GM10847 (cell line): ENCODE results near the gene TMEM190.

Experiments
- POLR2A ChIP-seq: IDR thresholded peaks from 2 replicates; pipeline ENCODE4 v1.6.1; 2011; ENCODE audit not compliant: insufficient read length; ENCODE audit errors: extremely low read depth

The TMEM190 gene

GRCh38 chr19:55362174-55362989, 14.2 kb upstream of the TMEM190 start:
- no peak for TF ChIP-seq POLR2A

- no peak for TF ChIP-seq POLR2A
Measured at GRCh38 chr19:55362990-55363716, 13.5 kb upstream of the TMEM190 start, which contains the start of gene GARIN5B. Gene GARIN5B (minus strand): TSS chr19:55363260. CDS start chr19:55363066, 194 bp downstream.

GRCh38 chr19:55365245-55365644, 11.4 kb upstream of the TMEM190 start:
- no peak for TF ChIP-seq POLR2A

GRCh38 chr19:55365964-55366363, 10.7 kb upstream of the TMEM190 start:
- no peak for TF ChIP-seq POLR2A

GRCh38 chr19:55366790-55367189, 9.8 kb upstream of the TMEM190 start:
- no peak for TF ChIP-seq POLR2A

- no peak for TF ChIP-seq POLR2A
Measured at GRCh38 chr19:55368106-55368505, 8.5 kb upstream of the TMEM190 start.

GRCh38 chr19:55368701-55369563, 7.7 kb upstream of the TMEM190 start:
- no peak for TF ChIP-seq POLR2A

- no peak for TF ChIP-seq POLR2A
Measured at GRCh38 chr19:55369653-55370304, 6.8 kb upstream of the TMEM190 start.

- TF ChIP-seq POLR2A: no peak
Measured at GRCh38 chr19:55370305-55370988, 6.2 kb upstream of the TMEM190 start, which contains the start of gene IL11. Gene IL11 (minus strand): TSS chr19:55370463. CDS start chr19:55370310, 153 bp downstream.

- TF ChIP-seq POLR2A: no peak
Measured at GRCh38 chr19:55372316-55373081, 4.1 kb upstream of the TMEM190 start.

GRCh38 chr19:55373306-55373992, 3.2 kb upstream of the TMEM190 start:
- no peak for TF ChIP-seq POLR2A

- TF ChIP-seq POLR2A: no peak
Measured at GRCh38 chr19:55373993-55374757, 2.5 kb upstream of the TMEM190 start.
